Activated naive CD4-positive, alpha-beta T cell treated with anti-CD3 and anti-CD28 coated beads, Interleukin-2, amount 10 ng/mL, durations not matched to agents 5 hours and 36 hours (primary cell): Measurements from ENCODE around the gene KIF2C. TPM values are rescaled to one million over a fixed set of nuclear protein-coding genes. Genes with fewer than 3 reads are reported as not detected.

ENCODE experiments used
- total RNA-seq, 2 experiments: library from RNA; stranded (reverse); gene quantifications; one replicate each; pipeline ENCODE4 v1.2.3, GENCODE V29; 2021

The KIF2C gene
- total RNA-seq: 10 to 100 TPM; 75.3 to 81.8 TPM

DNA sequence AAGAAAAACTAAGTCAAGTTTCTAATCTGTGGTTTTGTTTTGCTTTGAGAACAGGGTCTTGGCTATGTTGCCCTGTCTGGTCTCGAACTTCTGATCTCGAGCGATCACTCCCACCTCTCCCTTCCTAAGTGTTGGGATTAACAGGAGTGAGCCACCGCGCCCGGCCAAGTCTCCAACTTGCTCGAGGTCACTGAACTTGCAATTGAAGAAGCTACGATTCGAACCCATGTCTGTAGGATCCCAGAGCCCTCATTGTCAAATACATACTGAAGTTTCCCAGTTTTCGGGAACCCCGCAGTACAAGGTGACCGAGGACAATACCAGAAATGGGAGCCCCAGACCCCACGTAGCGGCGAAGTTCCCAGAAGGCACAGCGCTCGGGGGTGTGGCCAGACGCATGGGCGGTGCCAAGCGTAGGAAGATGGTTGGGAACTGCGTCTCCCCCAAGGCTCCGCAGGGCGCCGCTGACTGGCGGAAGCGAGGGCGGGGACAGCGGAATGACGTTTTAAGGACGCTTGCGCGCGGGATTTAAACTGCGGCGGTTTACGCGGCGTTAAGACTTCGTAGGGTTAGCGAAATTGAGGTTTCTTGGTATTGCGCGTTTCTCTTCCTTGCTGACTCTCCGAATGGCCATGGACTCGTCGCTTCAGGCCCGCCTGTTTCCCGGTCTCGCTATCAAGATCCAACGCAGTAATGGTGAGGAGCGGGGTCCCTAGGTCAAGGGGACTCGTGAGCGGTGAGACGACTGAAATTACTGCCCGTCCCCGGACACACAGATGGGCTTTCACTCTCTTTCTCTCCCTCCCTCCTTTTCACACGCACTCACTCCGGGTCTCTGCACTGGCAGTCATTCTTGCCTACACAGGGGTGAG is at the start of gene KIF2C:
KIF2C (plus strand) TSS at position 531 of the 872 bp plus-strand sequence; CDS start at position 627, 96 bp downstream.

DNA sequence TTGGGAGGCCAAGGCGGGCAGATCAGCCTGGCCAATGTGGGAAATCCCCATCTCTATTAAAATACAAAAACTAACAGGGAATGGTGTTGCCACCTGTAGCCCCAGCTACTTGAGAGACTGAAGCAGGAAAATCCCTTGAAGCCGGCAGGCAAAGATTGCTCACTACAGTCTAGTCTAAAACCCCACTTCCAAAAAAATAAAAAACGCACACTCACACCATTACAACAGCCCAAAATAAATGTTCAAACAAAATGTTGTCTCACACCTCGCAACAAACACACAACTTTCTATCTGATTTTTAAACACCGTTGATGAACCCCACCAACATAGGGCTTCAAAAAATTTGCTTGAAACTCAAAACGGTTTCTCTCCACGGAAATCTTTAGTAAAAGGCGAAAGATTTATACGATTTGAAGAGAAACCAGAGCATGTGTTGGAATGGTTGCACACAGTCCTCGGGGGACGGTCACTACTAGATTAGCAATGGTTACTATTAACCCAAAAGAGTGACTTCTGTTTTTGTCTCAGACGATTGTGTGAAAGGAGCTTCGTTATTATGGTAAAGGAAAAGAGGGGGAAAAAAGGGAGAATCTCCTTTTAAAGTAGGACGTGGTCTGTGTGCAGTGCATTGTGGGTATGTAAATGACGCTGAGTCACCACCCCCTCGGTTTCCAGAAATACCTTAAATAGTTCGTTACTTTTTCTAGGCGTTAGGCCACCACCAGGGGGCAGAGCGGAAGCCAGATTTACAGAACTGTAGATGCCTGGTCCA is 8.7 kb upstream of the KIF2C start, which contains the start of gene RNU5D-1:
RNU5D-1 (minus strand) TSS at position 430 of the 772 bp plus-strand sequence.

DNA sequence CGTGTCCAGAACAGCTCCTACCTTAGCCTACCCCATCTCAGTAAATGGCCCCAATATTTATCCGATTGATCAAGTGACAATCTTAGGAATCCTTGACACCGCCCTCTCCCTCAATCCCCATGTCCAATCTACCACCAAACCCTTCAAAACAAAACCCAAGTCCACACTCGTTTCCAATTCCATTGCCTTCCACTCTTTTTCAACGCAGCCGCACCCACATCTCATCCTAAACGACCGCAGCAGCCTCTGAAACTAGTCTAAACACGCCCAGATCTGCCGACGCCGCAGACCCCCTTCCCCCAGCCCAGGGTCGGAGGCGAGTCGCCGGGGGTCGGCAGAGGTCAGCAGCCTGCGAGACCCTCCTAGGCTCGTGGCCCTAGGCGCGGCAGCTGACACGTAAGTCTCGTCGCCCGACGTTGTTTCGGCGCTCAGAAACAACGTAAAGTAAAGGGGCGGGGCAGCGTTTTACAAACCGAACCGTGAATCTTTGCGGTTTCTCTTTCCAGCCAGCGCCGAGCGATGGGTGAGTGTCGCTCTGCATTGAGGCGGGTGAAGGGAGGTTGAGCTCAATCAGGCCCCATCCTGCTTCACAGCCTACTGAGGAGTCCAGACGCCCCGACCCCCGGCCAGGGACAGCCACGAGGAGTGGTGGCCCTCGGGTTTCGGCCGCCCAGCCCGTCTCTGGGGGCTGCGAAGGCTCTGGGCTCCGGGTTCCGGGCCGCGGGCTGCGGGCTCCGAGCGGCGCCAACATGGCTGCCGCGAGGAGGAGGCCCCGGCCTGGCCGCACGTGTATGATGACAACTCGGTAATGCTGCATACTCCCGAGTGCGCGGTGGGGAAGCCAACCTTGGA is 35.7 kb downstream of the KIF2C start, which contains the start of gene RPS8:
RPS8 (plus strand) TSS at position 463 of the 852 bp plus-strand sequence; CDS start at position 520, 57 bp downstream.

DNA sequence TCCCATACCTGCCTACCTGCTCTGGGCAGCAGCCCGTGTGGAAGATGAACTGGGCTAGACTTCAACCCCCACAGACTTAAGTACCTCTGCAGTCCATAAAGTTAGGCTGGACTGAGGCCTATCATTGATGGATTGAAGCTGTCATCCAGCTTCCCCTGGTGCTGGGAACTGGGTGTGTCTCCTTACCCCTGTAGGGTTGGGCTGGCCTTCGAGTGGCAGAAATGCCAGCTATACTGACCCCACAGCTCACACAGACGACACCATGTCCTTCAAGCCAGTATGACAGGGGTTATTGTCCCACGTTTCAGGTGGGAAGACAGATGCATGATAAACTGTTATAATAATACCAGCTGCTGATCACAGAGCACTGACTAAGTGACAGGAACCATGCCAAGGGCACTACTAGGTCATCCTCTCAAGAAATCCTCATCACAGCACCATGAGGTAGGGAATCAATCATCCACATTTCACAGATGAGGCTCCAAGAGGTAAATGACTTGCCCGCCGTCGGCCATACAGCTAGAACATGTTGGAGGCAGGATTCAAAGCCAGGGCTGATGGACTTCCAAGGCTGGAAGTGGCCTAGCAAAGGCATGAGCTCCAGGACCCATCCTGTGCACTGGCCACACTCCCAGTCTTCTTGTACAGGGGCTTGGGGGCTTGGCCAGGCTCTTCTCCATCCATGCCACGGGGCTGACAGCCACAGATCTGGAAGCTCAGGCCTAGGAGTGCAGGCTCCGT is 48.7 kb downstream of the KIF2C start, which contains the start of gene BEST4:
BEST4 (minus strand) TSS at position 51 of the 741 bp plus-strand sequence. CDS start 465 bp downstream, outside the sequence.

DNA sequence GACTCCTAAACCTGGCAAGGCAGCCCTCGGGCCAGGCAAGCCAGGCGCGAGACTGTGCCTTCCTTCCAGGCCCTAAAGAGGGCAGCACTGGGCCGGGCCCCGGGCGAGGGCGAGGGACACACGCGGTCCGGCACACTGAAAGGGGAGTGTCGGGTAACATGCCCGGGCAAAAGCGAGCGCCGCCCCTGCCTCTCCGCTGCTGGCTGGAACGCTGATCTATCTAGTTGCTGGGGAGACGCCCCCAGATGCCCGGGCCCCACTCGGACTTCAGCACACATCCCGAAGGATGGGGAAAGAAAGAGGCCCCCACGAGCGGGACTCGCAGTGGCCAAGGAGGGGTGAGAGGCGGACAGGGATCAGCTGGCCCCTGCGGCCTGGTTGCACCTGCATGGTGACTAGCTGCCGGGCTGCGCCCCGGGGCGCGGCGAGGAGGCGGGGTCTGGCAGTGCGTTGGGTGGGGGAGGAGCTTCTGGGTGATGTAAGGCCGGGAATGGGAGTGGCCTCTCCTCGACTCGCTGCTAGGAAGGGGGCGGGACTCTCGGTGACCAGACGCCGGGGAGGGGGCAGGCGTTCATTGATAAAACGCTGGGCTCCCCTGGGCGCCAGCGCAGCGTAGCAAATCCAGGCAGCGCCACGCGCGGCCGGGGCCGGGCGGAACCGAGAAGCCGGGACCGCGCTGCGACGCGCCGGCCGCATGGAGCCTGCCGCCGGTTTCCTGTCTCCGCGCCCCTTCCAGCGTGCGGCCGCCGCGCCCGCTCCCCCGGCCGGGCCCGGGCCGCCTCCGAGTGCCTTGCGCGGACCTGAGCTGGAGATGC is 60.3 kb downstream of the KIF2C start, which contains the start of gene PLK3:
PLK3 (plus strand) TSS at position 608 of the 815 bp plus-strand sequence; CDS start at position 695, 87 bp downstream.

DNA sequence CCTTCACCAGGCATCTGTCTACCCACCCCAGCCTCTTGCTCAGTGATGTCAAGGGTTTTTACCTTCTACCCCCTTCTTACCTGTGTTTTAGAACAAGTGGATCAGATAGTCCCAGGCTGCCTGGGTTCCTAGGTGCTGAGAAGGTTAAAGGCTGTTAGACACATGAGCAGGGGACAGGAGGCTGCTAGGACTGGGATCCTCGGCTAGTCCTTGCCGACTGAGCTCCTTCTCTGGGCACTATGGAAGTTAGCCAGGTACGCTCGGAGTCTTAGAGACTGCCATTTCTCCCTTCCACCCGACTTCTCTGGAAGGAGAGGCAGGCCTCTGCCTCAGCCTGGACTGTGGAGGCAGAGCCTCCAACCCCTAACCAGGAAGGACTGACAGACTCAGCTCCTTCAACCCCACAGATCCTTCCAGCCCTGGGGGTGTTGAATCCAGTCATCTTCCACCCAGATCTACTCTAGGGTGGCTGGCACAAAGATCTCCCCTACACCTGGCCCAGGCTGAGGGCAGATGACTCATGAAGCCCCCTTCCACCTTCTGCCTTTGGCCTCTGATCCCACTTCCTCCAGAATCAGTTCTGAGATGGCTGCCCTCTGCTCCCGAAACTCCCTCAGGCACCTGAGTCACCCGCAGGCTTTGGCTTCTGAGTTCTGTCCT is 67.2 kb downstream of the KIF2C start, which contains the start of gene DYNLT4:
DYNLT4 (minus strand) TSS at position 648 of the 660 bp plus-strand sequence. CDS start 683 bp downstream, outside the sequence.

DNA sequence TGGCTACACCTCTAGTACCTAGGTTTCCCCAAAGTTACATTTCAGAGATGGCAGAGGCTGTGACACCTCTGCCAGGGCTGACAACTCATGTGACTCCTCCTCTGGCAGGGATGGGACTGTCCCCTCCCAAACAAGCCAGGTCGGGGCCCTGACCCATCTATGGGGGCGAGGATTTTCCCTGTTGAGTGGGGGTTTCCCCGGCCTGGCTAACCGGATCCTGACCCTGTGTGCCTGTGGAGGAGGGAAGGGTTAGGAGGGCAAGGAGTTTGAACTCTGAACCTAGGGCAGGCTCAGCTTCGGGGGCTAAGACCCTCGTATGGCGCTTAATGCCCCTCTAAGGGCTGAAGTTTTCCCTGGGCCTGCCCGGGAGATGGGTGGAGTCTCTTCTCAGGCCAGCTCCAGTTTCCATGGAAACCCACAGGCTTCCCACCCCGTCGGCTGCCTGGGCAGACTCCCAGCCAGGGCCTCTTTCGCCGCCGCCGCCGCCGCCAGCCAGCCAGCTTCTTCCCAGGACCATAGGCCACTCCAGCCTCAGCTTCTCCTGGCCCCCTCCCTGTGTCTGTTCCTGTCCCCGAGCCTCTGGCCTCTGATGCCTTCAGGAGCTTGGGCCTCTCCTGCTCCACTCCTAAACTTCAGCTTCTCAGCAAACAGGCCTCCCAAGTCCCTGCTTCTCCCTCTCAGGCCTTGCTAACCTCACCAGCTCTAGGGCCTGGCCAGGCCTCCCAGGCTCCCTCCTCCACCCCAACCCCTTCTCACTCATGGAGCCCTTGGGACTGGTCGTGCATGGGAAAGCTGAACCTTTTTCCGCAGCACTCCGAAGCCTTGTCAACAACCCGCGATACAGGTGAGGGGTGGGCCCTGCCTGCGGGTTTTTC is 68.7 kb downstream of the KIF2C start, which contains the start of gene BTBD19:
BTBD19 (plus strand) TSS at position 461 of the 875 bp plus-strand sequence; CDS start at position 759, 298 bp downstream.

Other genes starting within 250 kb of the KIF2C start
- gene TMEM53, start 65.4 kb upstream of the KIF2C start, total RNA-seq: 1 to 10 TPM; 2.9 to 3.2 TPM
- 100 to 1,000 TPM; 128 to 140 TPM for gene ARMH1, start 65.1 kb upstream of the KIF2C start, total RNA-seq
- gene RNU5D-1, start 8.7 kb upstream of the KIF2C start, total RNA-seq: not detected
- gene RPS8, start 35.7 kb downstream of the KIF2C start, total RNA-seq: 1,000 to 10,000 TPM; 2,911 to 2,923 TPM
- under 1 TPM; 0.65 to 0.78 TPM for gene BEST4, start 48.3 kb downstream of the KIF2C start, total RNA-seq
- gene PLK3, start 60.5 kb downstream of the KIF2C start, total RNA-seq: 10 to 100 TPM; 69.8 to 72.4 TPM
- 1 to 10 TPM in 1 of 2 experiments, under 1 TPM in 1; 0.93 to 1.3 TPM for gene DYNLT4, start 67.5 kb downstream of the KIF2C start, total RNA-seq
- 1 to 10 TPM; 7.3 to 8.5 TPM for gene BTBD19, start 68.7 kb downstream of the KIF2C start, total RNA-seq
- gene PTCH2, start 103.4 kb downstream of the KIF2C start, total RNA-seq: under 1 TPM; 0.53 to 0.86 TPM
- 10 to 100 TPM; 18.4 to 18.7 TPM for gene EIF2B3, start 246.8 kb downstream of the KIF2C start, total RNA-seq